Retinal pigment epithelial cell (primary cell): Measurements from ENCODE around the gene TPST2.

Experiments
- DNase-seq: peaks from one replicate; pipeline ENCODE4 v3.0.0-alpha.2; 2010; ENCODE audit warnings: low read depth
- H3K4me3 ChIP-seq: 2 replicates; pipeline ENCODE4 v1.5.1; 2011; ENCODE audit warnings: mild to moderate bottlenecking, low read length, control low read depth, moderate library complexity
- TF ChIP-seq, protein P1 (sequence below): conservative IDR thresholded peaks from 2 replicates; pipeline ENCODE4 v1.5.1; 2011; ENCODE audit warnings: low read depth, low read length, control low read depth, inconsistent platforms

TPST2 gene

DNA sequence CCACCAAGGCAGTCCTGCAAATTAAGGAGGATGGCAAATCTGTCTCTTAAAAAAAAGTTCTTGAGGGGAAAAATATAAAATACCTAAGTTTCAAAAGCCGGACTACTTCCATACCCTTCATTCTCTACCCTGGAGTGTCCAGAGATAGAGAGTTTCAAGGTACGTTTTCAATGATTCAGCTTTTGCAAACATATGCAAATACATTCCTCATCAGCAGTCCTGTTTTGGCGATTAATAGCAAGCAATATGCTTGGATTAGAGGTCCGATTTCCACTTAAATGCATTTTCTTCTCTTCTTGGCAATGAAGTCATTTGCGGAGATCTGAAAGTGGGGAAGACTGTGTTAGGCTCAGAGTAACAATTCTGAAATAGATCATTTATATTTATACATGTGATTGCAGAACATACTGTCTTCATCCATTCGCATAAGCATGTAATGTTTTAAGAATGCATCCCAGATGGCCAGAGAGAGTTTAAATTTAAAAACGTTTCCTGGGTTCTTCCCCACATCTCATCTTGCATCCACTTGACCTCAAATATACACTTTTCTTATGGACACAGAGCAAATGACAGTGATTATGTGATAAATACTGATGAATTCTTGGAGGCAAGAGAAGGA, 63.9 kb downstream of the TPST2 start:
- H3K4me3 ChIP-seq = no peak overlapping the region
- DNase-seq = no peak
- TF ChIP-seq, protein P1, sequence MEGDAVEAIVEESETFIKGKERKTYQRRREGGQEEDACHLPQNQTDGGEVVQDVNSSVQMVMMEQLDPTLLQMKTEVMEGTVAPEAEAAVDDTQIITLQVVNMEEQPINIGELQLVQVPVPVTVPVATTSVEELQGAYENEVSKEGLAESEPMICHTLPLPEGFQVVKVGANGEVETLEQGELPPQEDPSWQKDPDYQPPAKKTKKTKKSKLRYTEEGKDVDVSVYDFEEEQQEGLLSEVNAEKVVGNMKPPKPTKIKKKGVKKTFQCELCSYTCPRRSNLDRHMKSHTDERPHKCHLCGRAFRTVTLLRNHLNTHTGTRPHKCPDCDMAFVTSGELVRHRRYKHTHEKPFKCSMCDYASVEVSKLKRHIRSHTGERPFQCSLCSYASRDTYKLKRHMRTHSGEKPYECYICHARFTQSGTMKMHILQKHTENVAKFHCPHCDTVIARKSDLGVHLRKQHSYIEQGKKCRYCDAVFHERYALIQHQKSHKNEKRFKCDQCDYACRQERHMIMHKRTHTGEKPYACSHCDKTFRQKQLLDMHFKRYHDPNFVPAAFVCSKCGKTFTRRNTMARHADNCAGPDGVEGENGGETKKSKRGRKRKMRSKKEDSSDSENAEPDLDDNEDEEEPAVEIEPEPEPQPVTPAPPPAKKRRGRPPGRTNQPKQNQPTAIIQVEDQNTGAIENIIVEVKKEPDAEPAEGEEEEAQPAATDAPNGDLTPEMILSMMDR = no peak

DNA sequence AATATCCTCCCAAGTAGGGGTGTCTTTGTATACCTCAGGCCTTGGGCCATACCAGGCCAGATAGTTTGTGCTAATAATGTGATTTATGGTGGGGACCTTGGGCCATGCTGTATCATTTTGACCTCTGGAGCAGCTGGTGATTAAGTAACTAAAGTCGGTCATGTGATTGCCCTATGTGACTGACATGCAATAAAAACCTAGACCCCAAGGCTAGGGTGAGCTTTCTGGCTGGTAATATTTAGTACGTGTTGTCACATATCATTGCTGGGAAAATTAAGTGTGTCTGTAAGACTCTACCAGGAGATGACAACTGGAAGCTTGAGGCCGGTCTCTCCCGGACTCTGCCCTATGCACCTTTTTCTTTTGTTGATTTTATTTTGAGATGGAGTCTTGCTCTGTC, 65.1 kb downstream of the TPST2 start:
- H3K4me3 ChIP-seq = no peak overlapping the region

DNA sequence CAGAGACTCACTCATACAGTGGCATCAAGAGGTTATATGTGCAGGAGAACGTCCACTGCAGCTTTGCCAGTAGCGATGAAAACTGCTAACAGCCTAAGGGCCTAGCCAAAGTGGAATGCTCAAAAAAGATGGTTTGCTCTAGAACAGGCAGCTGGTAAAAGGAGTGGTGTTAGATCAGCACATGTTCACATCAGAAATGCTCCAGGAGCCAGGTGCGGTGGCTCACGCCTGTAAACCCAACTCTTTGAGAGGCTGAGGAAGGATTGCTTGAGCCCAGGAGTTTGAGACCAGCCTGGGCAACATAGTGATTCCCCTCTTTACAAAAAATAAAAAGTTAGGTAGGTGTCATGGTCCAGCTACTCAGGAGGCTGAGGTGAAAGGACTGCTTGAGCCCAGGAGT, 67.3 kb downstream of the TPST2 start:
- TF ChIP-seq, protein P1 = no peak
- H3K4me3 ChIP-seq = no peak overlapping the region
- no peak for DNase-seq

More for the DNA sequence above, 65.1 kb downstream of the TPST2 start:
- no peak for DNase-seq
- TF ChIP-seq, protein P1 = no peak

DNA sequence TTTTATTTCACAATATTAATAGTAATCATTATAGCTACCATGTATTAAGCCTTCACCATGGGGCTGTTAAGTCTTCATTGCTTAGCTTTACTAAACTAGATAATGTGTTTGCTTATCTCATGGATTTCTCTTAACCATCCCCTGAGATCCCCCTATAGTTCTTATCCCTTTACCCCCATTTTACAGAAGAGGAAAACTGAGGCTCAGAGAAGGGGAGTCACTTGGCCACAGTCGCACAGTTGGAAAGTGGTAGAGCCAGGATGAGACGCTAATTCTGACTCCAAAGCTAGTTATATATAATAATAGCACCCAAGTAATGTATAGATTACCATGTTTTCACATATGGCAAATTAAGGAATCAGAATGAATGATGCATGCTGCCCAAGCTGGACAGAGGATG, 67.9 kb downstream of the TPST2 start:
- no peak overlapping the region for H3K4me3 ChIP-seq
- TF ChIP-seq, protein P1 = no peak
- no peak for DNase-seq

DNA sequence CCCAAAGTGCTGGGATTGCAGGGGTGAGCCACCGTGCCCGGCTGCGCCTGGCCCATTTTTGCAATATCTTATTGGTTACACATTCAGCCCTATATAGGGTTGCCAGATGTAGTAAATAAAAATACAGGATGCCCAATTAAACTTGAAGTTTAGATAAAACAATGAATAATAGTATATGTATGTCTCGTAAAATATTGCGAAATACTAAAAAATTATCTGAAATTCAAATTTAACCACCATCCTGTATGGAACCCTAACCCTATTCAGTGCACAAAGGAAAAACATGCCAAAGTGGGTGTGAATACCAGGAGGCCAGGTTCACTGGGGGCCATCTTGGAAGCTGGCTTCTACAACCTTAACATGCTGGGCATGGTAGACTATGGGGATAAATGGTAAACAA, 72.5 kb downstream of the TPST2 start:
- TF ChIP-seq, protein P1 = no peak
- H3K4me3 ChIP-seq = no peak overlapping the region
- no peak for DNase-seq

DNA sequence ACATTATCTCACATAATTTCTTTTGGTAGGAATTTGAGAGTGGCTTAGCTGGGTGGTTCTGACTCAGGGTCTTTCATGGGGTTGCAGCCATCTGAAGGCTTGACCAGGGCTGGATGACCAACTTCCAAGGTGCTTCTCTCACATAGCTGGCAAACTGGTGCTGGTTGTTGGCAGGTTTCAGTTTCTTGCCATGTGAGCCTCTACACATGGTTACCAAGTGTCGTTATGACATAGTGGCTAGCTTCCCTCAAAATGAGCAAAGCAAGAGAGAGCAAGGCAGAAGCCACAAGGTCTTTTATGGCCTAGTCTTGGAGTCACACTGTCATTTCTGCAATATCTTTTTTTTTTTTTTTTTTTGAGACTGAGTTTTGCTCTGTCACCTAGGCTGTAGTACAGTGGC, 73.4 kb downstream of the TPST2 start:
- TF ChIP-seq, protein P1 = no peak
- no peak for DNase-seq

DNA sequence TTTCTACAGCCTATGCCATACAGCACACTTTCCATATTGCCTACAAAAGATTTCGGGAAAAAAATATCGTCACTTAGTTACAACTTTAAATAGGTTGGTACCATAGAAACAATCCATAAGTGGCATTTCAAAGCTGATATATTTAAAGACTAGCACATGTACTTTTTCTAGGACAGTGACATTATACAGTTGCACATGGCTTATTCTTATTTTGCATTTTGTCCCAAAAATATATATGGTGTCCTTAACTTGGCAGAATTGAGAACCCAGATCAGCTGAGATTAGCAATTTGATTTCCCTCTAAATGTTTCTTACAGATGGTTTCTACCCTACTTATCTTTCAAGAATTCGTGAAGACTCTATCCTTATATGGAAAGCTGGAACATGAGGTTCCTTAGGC, 74.0 kb downstream of the TPST2 start:
- TF ChIP-seq, protein P1 = no peak
- H3K4me3 ChIP-seq = no peak overlapping the region
- no peak for DNase-seq

More for the DNA sequence above, 73.4 kb downstream of the TPST2 start:
- no peak overlapping the region for H3K4me3 ChIP-seq
